Neural cell (in vitro differentiated cells): ENCODE data around the gene ZMYM5. TPM values are rescaled to one million over a fixed set of nuclear protein-coding genes. Genes with fewer than 3 reads are reported as not detected.
"Not testable (repeated sequence)": the region's sequence is repeated elsewhere in the genome, so short reads cannot be mapped to it uniquely, and the experiment has no call there.

Experiments used
- H2AFZ ChIP-seq: fragments of 200-600, 300-800 bp; sonication (generic), shearing (Covaris generic); 2 replicates; pipeline ENCODE4 v1.6.0; 2014; ENCODE audit warnings: low read depth, mild to moderate bottlenecking, antibody characterized with exemption, low read length, moderate library complexity
- H3F3A ChIP-seq: fragments of 200-600 bp; shearing (Covaris generic); 2 replicates; pipeline ENCODE4 v1.6.1; 2016; ENCODE audit warnings: mild to moderate bottlenecking, moderate library complexity, mixed read lengths, antibody characterized with exemption, low read length; ENCODE audit not compliant: insufficient read depth, poor library complexity, severe bottlenecking
- H3K27ac ChIP-seq: fragments of 200-600, 300-800 bp; sonication (generic), shearing (Covaris generic); 2 replicates; pipeline ENCODE4 v1.5.1; 2014; ENCODE audit warnings: mild to moderate bottlenecking, low read length, moderate library complexity
- H3K27me3 ChIP-seq: fragments of 300-800, 200-600 bp; sonication (generic), shearing (Covaris generic); 2 replicates; pipeline ENCODE4 v1.6.0; 2014; ENCODE audit warnings: mild to moderate bottlenecking, low read depth, low read length, moderate library complexity; ENCODE audit not compliant: insufficient read depth
- H3K36me3 ChIP-seq: fragments of 300-800, 200-600 bp; sonication (generic), shearing (Covaris generic); 2 replicates; pipeline ENCODE4 v1.5.1; 2014; ENCODE audit warnings: mild to moderate bottlenecking, antibody characterized with exemption, low read length, moderate library complexity; ENCODE audit not compliant: insufficient read depth
- H3K4me2 ChIP-seq: fragments of 300-800, 200-600 bp; sonication (generic), shearing (Covaris generic); 2 replicates; pipeline ENCODE4 v1.6.0; 2014; ENCODE audit warnings: mild to moderate bottlenecking, low read length
- H3K4me3 ChIP-seq: fragments of 300-800, 200-600 bp; sonication (generic), shearing (Covaris generic); 2 replicates; pipeline ENCODE4 v1.5.1; 2014; ENCODE audit warnings: mild to moderate bottlenecking, low read length, moderate library complexity
- H3K79me2 ChIP-seq: fragments of 200-600 bp; shearing (Covaris generic); replicated peaks from 2 replicates; pipeline ENCODE4 v1.6.0; 2014; ENCODE audit warnings: mild to moderate bottlenecking, low read length, moderate library complexity; ENCODE audit not compliant: insufficient read depth
- H3K9ac ChIP-seq: fragments of 300-800, 200-600 bp; sonication (generic), shearing (Covaris generic); 2 replicates; pipeline ENCODE4 v1.6.1; 2016; ENCODE audit warnings: mild to moderate bottlenecking, low read length, mixed read lengths
- H3K9me2 ChIP-seq: fragments of 200-600 bp; shearing (Covaris generic); 2 replicates; pipeline ENCODE4 v1.6.1; 2016; ENCODE audit warnings: mild to moderate bottlenecking, low read length, mixed read lengths; ENCODE audit not compliant: insufficient read depth
- H3K9me3 ChIP-seq: fragments of 200-600, 300-800 bp; sonication (generic), shearing (Covaris generic); 2 replicates; pipeline ENCODE4 v1.6.1; 2016; ENCODE audit warnings: mild to moderate bottlenecking, mixed run types, low read length, moderate library complexity, mixed read lengths
- H4K20me1 ChIP-seq: fragments of 200-600 bp; shearing (Covaris generic); 2 replicates; pipeline ENCODE4 v1.6.1; 2016; ENCODE audit warnings: mild to moderate bottlenecking, mixed run types; ENCODE audit not compliant: insufficient read depth
- CTCF ChIP-seq: fragments of 450-650 bp; IDR thresholded peaks from 2 replicates; pipeline ENCODE4 v1.5.1; 2014; ENCODE audit warnings: antibody characterized with exemption, mild to moderate bottlenecking, moderate library complexity; ENCODE audit not compliant: poor library complexity, severe bottlenecking
- EP300 ChIP-seq: fragments of 450-650 bp; conservative IDR thresholded peaks from 2 replicates; pipeline ENCODE4 v1.6.1; 2014; ENCODE audit warnings: antibody characterized with exemption, mild to moderate bottlenecking, moderate library complexity; ENCODE audit not compliant: poor library complexity, severe bottlenecking
- EZH2 ChIP-seq: fragments of 200-600, 300-800 bp; shearing (Covaris generic), sonication (generic); IDR thresholded peaks from 2 replicates; pipeline ENCODE4 v1.6.1; 2014; ENCODE audit warnings: antibody characterized with exemption, low read length, borderline replicate concordance, mild to moderate bottlenecking; ENCODE audit not compliant: insufficient read depth, poor library complexity, severe bottlenecking
- MXI1 ChIP-seq: fragments of 450-650 bp; conservative IDR thresholded peaks from 2 replicates; pipeline ENCODE4 v1.6.1; 2014; ENCODE audit warnings: antibody characterized with exemption, mild to moderate bottlenecking; ENCODE audit not compliant: poor library complexity, severe bottlenecking
- POLR2AphosphoS5 ChIP-seq: IDR thresholded peaks from 2 replicates; pipeline ENCODE4 v1.6.1; 2012
- RAD21 ChIP-seq: fragments of 450-650 bp; conservative IDR thresholded peaks from 2 replicates; pipeline ENCODE4 v1.6.1; 2014; ENCODE audit warnings: antibody characterized with exemption, mild to moderate bottlenecking, moderate library complexity
- REST ChIP-seq: IDR thresholded peaks from 2 replicates; pipeline ENCODE4 v1.6.1; 2012; ENCODE audit warnings: borderline replicate concordance
- SMC3 ChIP-seq: fragments of 450-650 bp; conservative IDR thresholded peaks from 2 replicates; pipeline ENCODE4 v1.6.1; 2014; ENCODE audit warnings: antibody characterized with exemption, mild to moderate bottlenecking, moderate library complexity; ENCODE audit not compliant: poor library complexity
- TAF1 ChIP-seq: IDR thresholded peaks from 2 replicates; pipeline ENCODE4 v1.6.1; 2012; ENCODE audit warnings: low read depth
- polyA plus RNA-seq: library from polyadenylated mRNA; depleted of rRNA; stranded (reverse); fragments of >200 nt; gene quantifications from 2 replicates; pipeline ENCODE4 v1.2.3, GENCODE V29; 2014

Gene ZMYM5
- polyA plus RNA-seq, 1 donor from 2014 or later, result 26.1 TPM

DNA sequence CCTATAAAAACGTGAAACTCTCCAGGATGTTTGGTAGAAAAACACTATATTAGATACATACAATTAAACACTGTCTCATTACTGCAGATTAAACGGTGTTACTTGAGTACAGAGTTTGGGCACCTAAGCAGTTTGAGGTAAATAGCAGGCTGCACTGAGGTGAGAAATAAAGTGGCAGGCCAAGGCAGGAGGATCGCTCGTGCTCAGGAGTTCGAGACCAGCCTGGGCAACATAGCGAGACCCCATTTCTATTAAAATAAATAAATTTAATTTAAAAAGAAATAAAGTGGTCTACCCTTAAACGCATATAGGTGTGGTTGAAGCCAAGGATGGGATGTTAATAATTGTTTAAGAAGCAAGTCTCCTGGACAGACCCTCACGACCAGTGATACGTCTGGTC lies 81.9 kb downstream of the ZMYM5 start:
- TF ChIP-seq RAD21 (no peak), EZH2 (no peak), MXI1 (no peak), POLR2AphosphoS5 (no peak), SMC3 (no peak), TAF1 (no peak), REST (no peak), CTCF (no peak), EP300 (no peak)
- Histone ChIP-seq H3F3A (peaks cover 4% of the 10 kb centered on the region), H3K9me2 (no peaks in the 10 kb centered on the region), H3K4me3 (peak overlapping the region; percentile 98), H3K27me3 (no peaks in the 10 kb centered on the region), H3K4me2 (peak overlapping the region; percentile 56), H3K36me3 (peaks cover 4% of the 10 kb centered on the region), H3K9ac (peak overlapping the region; percentile 98), H3K9me3 (no peaks in the 10 kb centered on the region), H2AFZ (no peak overlapping the region), H3K79me2 (peaks cover 27% of the 10 kb centered on the region), H4K20me1 (no peaks in the 10 kb centered on the region), H3K27ac (peak overlapping the region; percentile 97)

DNA sequence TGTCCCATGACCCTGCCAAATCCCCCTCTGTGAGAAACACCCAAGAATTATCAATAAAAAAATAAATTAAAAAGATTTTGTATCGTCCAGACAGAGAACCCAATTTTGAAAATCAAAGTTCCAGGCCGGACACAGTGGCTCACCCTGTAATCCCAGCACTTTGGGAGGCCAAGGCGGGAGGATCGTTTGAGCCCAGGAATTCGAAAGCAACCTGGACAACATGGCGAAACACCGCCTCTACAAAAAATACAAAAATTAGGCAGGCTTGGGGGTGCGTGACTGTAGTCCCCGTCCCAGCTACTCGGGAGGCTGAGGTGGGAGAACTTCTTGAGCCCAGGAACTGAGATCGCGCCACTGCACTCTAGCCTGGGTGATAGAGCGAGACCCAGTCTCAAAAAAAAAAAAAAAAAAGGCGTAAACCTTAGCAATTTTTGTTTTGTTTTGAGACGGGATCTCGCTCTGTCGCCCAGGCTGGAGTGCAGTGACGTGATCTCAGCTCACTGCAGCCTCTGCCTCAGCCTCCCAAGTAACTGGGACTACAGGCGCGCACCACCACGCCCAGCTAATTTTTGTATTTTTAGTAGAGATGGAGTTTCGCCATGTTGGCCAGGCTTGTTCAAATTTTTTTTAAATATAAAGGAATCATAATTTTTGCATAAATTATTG lies 82.6 kb downstream of the ZMYM5 start:
- H4K20me1 ChIP-seq, H3K9ac ChIP-seq, H3K27ac ChIP-seq, H3K27me3 ChIP-seq, H3K36me3 ChIP-seq, H3F3A ChIP-seq, H2AFZ ChIP-seq, H3K9me2 ChIP-seq, H3K9me3 ChIP-seq: not testable (repeated sequence)
- peak overlapping the region; percentile 98 for H3K4me3 ChIP-seq
- H3K4me2 ChIP-seq, result peak overlapping the region; percentile 56
- peaks cover 33% of the 10 kb centered on the region for H3K79me2 ChIP-seq

Other genes with a start within 250 kb of the ZMYM5 start
- gene MPHOSPH8, start 230.0 kb downstream of the ZMYM5 start, polyA plus RNA-seq, result 33.4 and 35.0 TPM in 2 replicates
- gene PSPC1, start 80.7 kb downstream of the ZMYM5 start, polyA plus RNA-seq, result 158 and 166 TPM in 2 replicates
- 81.6 and 92.2 TPM in 2 replicates for gene ZMYM2, start 95.1 kb upstream of the ZMYM5 start, polyA plus RNA-seq